ENCODE measurements around the gene PTCH2.

PTCH2 gene

DNA sequence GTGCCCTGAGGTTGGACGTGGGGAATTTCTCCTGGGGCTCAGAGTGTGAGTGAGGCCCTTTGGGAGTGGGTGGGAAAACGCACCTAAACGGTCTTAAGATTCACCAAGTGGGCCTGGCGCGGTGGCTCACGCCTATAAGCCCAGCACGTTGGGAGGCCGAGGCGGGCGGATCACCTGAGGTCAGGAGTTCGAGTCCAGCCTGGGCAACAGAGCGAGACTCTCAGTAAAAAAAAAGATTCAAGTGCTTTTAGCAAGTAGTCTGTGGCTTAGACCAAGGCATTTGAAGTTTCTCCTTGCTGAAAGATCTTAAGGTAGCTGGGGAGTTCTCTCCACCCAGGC is 66.4 kb downstream of the PTCH2 start:
- Histone ChIP-seq H3K4me3 (IDR thresholded peaks at IDR 0.05; ENCODE audit: insufficient read depth, low read depth, low read length) (peak overlapping the region; percentile 10), H3K27ac (peak overlapping the region; percentile 91; the same call in 1 of the 2 replicates), H2AFZ (ENCODE audit: low read depth) (no peak overlapping the region), H3K4me1 (ENCODE audit: low read depth, poor library complexity, severe bottlenecking) (peaks cover 23% of the 10 kb centered on the region), H3K36me3 (ENCODE audit: insufficient read depth) (peaks cover 23% of the 10 kb centered on the region; the same call in 1 of the 2 replicates), H3K79me2 (ENCODE audit: insufficient read depth, low read depth) (peaks cover 39% of the 10 kb centered on the region), H3K9ac (peak overlapping the region; percentile 99; the same call in 1 of the 2 replicates), H4K20me1 (ENCODE audit: insufficient read depth) (peaks cover 6% of the 10 kb centered on the region; the same call in 1 of the 2 replicates), H3K4me2 (peak overlapping the region; percentile 94), H3K27me3 (ENCODE audit: insufficient read depth, low read depth) (no peaks in the 10 kb centered on the region)
- TF ChIP-seq, protein P1, sequence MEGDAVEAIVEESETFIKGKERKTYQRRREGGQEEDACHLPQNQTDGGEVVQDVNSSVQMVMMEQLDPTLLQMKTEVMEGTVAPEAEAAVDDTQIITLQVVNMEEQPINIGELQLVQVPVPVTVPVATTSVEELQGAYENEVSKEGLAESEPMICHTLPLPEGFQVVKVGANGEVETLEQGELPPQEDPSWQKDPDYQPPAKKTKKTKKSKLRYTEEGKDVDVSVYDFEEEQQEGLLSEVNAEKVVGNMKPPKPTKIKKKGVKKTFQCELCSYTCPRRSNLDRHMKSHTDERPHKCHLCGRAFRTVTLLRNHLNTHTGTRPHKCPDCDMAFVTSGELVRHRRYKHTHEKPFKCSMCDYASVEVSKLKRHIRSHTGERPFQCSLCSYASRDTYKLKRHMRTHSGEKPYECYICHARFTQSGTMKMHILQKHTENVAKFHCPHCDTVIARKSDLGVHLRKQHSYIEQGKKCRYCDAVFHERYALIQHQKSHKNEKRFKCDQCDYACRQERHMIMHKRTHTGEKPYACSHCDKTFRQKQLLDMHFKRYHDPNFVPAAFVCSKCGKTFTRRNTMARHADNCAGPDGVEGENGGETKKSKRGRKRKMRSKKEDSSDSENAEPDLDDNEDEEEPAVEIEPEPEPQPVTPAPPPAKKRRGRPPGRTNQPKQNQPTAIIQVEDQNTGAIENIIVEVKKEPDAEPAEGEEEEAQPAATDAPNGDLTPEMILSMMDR (conservative IDR thresholded peaks at IDR 0.05; ENCODE audit: low read depth, low read length), result no peak

DNA sequence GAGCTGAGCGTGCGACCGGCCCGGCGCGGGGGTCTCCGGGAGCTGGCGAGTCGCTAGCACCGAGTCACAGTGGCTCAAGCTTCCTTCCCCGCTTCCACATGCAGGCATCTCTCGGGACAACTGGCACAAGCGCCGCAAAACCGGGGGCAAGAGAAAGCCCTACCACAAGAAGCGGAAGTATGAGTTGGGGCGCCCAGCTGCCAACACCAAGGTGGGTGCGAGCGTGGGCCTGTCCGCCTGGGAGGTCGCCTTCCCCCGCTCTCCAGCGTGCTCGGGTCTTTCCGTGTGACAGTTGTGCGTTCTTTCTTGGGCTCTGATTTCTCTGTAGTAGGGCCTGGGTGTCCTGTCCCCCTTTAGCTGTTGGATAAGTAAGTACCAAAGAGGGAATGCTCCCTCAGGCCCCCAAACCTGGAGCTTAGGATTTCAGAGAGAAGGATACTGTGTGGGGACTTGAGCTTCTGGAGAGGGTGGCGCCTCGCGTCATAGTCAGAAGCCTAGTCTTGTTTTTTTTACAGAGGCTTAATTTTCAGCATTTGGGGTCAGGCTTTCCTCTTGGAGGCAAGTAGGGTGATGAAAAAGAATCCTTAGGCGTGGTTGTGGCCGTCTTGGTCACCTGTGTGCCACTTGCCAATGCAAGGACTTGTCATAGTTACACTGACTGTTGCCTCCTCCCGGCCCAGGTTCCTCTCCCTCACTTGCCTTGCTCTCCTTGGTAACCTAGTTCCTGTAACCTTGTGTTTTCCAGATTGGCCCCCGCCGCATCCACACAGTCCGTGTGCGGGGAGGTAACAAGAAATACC is 66.9 kb downstream of the PTCH2 start:
- Histone ChIP-seq H3K27ac (peak overlapping the region; percentile 91), H3K79me2 (ENCODE audit: insufficient read depth, low read depth) (peaks cover 39% of the 10 kb centered on the region), H3K36me3 (ENCODE audit: insufficient read depth) (peaks cover 23% of the 10 kb centered on the region; the same call in 1 of the 2 replicates), H4K20me1 (ENCODE audit: insufficient read depth) (peaks cover 6% of the 10 kb centered on the region; the same call in 1 of the 2 replicates), H3K4me2 (peak overlapping the region; percentile 94), H2AFZ (ENCODE audit: low read depth) (peak overlapping the region; percentile 46; the same call in 1 of the 2 replicates), H3K4me3 (IDR thresholded peaks at IDR 0.05; ENCODE audit: insufficient read depth, low read depth, low read length) (peak overlapping the region; percentile 88), H3K9ac (peak overlapping the region; percentile 99), H3K4me1 (ENCODE audit: low read depth, poor library complexity, severe bottlenecking) (peaks cover 23% of the 10 kb centered on the region), H3K27me3 (ENCODE audit: insufficient read depth, low read depth) (no peaks in the 10 kb centered on the region)
- TF ChIP-seq, protein P1 (conservative IDR thresholded peaks at IDR 0.05; ENCODE audit: low read depth, low read length), result no peak

DNA sequence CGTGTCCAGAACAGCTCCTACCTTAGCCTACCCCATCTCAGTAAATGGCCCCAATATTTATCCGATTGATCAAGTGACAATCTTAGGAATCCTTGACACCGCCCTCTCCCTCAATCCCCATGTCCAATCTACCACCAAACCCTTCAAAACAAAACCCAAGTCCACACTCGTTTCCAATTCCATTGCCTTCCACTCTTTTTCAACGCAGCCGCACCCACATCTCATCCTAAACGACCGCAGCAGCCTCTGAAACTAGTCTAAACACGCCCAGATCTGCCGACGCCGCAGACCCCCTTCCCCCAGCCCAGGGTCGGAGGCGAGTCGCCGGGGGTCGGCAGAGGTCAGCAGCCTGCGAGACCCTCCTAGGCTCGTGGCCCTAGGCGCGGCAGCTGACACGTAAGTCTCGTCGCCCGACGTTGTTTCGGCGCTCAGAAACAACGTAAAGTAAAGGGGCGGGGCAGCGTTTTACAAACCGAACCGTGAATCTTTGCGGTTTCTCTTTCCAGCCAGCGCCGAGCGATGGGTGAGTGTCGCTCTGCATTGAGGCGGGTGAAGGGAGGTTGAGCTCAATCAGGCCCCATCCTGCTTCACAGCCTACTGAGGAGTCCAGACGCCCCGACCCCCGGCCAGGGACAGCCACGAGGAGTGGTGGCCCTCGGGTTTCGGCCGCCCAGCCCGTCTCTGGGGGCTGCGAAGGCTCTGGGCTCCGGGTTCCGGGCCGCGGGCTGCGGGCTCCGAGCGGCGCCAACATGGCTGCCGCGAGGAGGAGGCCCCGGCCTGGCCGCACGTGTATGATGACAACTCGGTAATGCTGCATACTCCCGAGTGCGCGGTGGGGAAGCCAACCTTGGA is 67.7 kb downstream of the PTCH2 start, which contains the start of gene RPS8:
Gene RPS8 (plus strand): TSS at position 463 of the 852 bp plus-strand sequence. CDS start 57 bp downstream, at position 520.
- Histone ChIP-seq H3K4me1 (ENCODE audit: low read depth, poor library complexity, severe bottlenecking) (peaks cover 23% of the 10 kb centered on the region), H3K4me3 (IDR thresholded peaks at IDR 0.05; ENCODE audit: insufficient read depth, low read depth, low read length) (peak within 1 kb of the TSS; percentile 88), H2AFZ (ENCODE audit: low read depth) (peak within 1 kb of the TSS; percentile 46), H3K27ac (peak within 1 kb of the TSS; percentile 91), H3K79me2 (ENCODE audit: insufficient read depth, low read depth) (peaks cover 39% of the 10 kb centered on the region), H4K20me1 (ENCODE audit: insufficient read depth) (peaks cover 6% of the 10 kb centered on the region; the same call in 1 of the 2 replicates), H3K4me2 (peak within 1 kb of the TSS; percentile 94), H3K9ac (peak within 1 kb of the TSS; percentile 99), H3K36me3 (ENCODE audit: insufficient read depth) (peaks cover 23% of the 10 kb centered on the region; the same call in 1 of the 2 replicates), H3K27me3 (ENCODE audit: insufficient read depth, low read depth) (no peaks in the 10 kb centered on the region)
- TF ChIP-seq, protein P1 (conservative IDR thresholded peaks at IDR 0.05; ENCODE audit: low read depth, low read length), result no peak
